Retinal pigment epithelial cell (primary cell): ENCODE data around the gene FOXC1.

ENCODE experiments used
- DNase-seq: peaks from one replicate; pipeline ENCODE4 v3.0.0-alpha.2; 2010; ENCODE audit warnings: low read depth
- H3K4me3 ChIP-seq: 2 replicates; pipeline ENCODE4 v1.5.1; 2011; ENCODE audit warnings: mild to moderate bottlenecking, low read length, control low read depth, moderate library complexity
- TF ChIP-seq, protein P1 (sequence below): conservative IDR thresholded peaks from 2 replicates; pipeline ENCODE4 v1.5.1; 2011; ENCODE audit warnings: low read depth, low read length, control low read depth, inconsistent platforms

FOXC1 gene

DNA sequence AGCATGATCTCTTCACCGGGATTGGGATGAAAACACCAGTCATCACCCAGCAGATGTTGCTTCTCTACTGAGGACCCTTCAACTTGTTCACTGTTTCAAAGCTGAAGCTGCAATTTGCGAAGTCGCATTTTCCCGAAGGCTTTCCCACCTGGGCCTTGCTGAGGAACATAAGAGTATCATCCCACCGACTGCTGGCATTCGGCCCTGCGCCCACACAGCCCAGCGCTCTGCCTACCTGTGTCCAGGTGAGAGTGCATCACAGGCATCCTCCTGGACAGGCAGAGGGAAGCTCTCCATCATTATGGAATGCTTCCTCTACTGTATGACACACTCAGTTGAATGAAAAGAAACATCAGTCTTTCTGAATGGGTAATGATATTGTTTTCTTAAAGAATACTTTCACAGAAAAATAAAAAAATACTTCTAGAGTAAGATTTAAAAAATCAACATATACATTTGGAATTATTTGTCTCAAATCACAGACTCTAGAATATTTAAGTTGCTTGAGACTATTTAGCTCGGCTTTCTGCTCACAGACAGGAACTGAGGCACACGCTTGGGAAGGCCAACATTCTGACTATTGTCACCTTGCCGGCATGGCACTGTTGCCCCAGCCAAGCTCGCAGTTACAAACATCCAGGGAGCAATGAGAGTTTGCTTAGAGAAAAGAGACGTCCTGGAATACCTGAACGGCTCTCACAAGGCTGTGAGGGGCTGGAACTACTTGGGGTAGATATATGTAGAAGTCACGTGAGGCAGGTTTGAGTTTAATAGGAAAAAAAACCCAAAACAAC lies 48.7 kb downstream of the FOXC1 start:
- H3K4me3 ChIP-seq, result no peak overlapping the region
- TF ChIP-seq, protein P1, sequence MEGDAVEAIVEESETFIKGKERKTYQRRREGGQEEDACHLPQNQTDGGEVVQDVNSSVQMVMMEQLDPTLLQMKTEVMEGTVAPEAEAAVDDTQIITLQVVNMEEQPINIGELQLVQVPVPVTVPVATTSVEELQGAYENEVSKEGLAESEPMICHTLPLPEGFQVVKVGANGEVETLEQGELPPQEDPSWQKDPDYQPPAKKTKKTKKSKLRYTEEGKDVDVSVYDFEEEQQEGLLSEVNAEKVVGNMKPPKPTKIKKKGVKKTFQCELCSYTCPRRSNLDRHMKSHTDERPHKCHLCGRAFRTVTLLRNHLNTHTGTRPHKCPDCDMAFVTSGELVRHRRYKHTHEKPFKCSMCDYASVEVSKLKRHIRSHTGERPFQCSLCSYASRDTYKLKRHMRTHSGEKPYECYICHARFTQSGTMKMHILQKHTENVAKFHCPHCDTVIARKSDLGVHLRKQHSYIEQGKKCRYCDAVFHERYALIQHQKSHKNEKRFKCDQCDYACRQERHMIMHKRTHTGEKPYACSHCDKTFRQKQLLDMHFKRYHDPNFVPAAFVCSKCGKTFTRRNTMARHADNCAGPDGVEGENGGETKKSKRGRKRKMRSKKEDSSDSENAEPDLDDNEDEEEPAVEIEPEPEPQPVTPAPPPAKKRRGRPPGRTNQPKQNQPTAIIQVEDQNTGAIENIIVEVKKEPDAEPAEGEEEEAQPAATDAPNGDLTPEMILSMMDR, result no peak
- DNase-seq, result no peak

DNA sequence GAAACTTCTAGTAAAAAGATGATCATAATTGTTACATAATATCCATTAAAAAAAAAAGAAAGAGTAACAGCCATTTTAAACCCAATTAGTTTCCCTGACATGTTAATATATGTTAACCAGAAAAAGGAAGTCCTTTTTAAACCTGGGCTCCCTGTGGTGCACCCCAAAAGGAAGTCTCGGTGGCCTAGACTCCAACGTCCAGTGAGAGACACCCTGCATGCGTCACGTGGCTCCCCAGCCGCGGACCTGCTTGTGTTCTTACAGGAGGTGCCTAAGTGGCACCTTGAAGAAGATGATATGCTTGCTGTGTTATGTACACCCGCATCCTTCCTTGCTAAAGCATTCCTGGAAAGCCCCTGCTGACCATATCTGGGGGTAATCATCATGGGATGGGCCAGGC lies 50.1 kb downstream of the FOXC1 start:
- no peak overlapping the region for H3K4me3 ChIP-seq
- no peak for DNase-seq
- TF ChIP-seq, protein P1, result no peak

DNA sequence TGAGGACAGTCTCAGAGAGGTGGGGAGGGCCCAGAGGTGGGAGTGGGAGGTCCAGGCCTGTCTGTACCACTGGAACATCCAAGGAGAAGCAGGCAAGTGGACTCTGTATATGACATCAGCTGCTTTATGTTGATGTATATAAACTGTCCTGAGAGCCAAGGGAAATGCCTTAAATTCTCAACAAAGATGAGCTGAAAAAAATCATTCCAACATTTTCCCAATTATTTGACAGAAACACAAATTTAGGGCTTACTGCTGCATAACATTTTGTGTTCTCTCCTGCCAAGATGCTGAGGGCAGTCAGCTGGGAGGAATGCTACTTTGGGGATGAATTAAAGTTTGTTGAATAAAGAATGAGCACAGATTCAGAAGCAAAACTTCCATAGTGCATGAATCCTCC lies 52.8 kb downstream of the FOXC1 start:
- H3K4me3 ChIP-seq, result no peak overlapping the region
- no peak for DNase-seq
- TF ChIP-seq, protein P1, result no peak
